Activated CD4-positive, alpha-beta T cell treated with anti-CD3 and anti-CD28 coated beads, Interleukin-2, amount 50 U/mL, for 16 hours (primary cell): ENCODE data around the gene KLHL34.

ENCODE experiments used
- DNase-seq: peaks from one replicate; pipeline ENCODE4 v3.0.0-alpha.2; 2020

The KLHL34 gene

GRCh38 chrX:21658152-21658737, at the start of gene KLHL34:
Gene KLHL34 (minus strand): TSS chrX:21658330. CDS start chrX:21657788, 542 bp downstream.
- no peak for DNase-seq

- DNase-seq, result no peak
Measured at GRCh38 chrX:21705225-21705624, 47.1 kb upstream of the KLHL34 start.

GRCh38 chrX:21702725-21703124, 44.6 kb upstream of the KLHL34 start:
- DNase-seq, result no peak

DNA sequence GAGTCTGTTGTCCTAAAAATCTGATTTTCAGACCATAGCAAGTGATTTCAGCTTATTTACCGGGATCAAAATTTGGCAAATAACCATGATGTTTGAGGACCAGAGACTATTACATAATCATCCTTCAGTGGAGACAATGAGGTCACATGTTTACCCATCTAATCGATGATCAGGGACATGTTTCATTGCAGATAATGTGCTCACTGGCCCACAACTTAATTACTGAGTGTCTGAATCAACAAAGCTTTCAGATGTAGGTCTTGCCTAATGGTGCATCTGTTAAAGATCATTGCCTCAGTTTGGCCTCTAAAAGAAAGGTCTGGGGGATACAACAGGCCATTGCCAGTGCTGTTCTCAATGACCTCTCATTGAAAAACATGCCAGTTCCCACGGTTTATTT, 42.8 kb upstream of the KLHL34 start:
- DNase-seq, result no peak

- no peak for DNase-seq
Measured at GRCh38 chrX:21700275-21700674, 42.1 kb upstream of the KLHL34 start.

DNA sequence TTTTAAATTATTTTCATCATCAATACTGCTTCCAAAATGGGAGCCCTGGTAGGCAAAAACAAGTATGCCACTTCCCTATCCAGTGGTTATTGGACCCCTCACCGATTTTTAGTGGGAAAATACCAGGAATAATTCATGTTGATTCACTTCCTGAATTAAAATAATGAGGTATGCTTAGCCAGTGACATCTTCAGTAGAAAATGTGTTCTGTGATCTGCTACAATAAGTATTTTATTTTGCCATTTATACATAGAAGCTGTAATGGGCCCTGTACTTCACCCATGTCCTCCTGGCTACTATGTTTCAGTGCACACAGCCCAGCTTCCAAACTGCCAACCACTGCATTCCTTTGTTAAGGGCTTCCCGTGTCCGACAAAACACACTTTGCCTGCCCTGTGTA, 41.0 kb upstream of the KLHL34 start:
- no peak for DNase-seq

- no peak for DNase-seq
Measured at GRCh38 chrX:21698272-21698671, 40.1 kb upstream of the KLHL34 start.

GRCh38 chrX:21691512-21692018, 33.4 kb upstream of the KLHL34 start:
- DNase-seq, result peak; percentile 15

DNA sequence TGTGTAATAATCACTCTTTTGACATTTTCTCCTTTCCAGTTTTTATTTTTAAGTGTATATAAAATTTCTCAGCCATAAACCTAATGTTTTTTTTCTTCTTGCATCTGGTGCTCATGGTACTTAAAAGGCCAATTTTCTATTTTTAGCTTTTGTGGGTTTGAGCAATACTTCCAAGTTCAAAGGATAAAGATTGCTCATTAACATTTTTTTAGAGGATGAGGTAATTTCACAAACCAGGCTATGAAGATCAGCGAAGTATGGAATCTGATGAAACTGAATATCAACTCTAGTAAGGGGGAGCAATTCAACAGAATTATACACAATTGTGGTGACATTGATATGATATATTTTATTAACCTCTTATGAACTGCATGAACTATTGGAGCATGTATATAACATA, 25.8 kb upstream of the KLHL34 start:
- no peak for DNase-seq

DNA sequence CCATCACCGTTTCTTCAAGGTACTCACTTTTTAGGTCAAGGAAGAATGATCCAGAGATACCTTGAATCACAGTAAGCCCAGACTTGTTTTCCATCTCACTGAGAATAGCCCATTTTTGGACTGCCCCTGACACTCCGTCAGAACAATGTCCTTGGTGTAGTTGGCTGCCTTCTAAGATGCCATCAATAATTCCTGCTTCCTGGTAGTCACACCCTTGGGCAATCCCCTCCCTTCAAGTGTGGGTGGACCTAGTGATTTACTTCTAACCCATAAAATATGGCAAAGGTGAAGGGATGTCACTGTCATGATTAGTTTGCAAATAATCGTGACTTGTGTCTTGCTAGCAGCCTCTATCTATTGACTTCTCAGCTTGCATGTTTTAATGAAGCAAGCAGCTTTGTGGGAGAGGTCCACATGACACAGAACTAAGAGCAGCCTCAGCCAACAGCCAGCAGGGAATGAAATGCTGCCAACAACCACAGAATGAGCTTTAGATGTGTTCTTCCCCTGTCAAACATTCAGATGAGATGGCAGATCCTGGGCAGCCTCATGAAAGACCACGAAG, 20.0 kb upstream of the KLHL34 start:
- DNase-seq, result no peak

DNA sequence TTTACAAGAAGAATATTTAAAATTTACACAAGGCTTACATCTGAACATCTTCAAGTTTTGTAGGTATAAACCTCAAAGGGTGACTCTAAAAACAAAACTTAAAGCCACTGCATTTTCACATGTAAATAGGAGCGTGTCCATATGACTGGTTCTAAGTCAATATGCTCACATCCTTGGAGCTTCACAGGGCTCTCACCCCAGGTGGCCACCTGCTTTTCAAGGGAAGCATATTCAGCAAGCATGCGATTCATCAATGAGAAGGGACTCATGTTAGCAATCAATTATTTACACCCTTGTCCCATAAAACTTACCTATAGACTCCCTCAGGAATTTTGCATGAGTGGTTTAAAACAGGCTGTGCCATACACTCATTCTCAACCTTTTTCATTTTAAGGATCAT, 17.8 kb upstream of the KLHL34 start:
- no peak for DNase-seq

DNA sequence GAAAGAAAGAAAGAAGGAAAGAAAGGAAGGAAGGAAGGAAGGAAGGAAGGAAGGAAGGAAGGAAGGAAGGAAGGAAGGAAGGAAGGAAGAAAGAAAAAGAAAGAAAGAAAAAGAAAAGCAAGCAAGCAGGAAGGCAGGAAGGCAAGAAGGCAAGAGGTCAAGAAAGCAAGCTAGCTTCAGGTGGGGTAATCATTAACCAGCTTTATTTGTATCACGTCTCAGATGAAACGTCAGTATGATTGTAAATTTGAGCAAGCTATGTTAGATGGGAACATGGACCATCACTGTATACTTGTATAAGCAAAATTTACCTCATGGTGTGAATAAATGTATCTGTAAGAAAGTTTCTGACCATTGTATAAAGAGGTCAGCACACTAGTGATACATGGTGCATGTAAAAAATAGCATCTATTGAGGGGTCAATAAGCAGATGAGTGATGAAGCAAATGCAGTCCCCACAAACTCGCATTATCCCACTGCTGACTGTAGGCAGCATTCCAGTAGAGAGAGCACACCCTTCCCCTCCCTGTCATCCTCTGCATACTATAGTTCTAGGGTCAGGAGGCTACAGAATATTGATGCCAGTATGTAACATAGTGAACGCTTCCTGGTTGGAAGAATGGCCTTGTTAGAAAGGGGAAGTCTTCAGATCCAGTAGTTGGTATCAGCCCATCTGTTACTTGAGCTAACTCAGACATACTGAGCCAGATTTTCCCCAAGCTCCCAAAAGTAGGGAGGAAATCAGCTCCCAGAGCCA, 16.5 kb upstream of the KLHL34 start:
- no peak for DNase-seq

- DNase-seq, result no peak
Measured at GRCh38 chrX:21666679-21667078, 8.5 kb upstream of the KLHL34 start.

DNA sequence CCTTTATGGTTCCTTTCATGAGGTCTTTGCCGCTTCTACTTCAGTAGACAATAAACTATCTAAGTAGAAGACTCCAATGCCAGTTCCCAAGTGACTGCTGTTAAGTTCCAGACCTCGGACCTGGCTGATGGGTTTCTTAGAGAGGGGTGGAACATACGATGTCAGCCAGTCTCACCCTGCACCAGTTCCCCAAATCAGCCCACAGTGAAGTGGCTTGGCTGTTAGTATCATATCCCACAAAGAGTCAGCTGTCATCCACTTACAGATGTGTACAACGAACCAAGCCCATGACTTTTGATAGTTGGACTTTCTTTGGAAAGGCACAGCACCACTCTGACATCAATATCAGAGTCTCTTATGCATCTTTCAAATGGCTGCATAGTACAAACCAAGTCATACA, 8.1 kb upstream of the KLHL34 start:
- DNase-seq, result no peak

DNA sequence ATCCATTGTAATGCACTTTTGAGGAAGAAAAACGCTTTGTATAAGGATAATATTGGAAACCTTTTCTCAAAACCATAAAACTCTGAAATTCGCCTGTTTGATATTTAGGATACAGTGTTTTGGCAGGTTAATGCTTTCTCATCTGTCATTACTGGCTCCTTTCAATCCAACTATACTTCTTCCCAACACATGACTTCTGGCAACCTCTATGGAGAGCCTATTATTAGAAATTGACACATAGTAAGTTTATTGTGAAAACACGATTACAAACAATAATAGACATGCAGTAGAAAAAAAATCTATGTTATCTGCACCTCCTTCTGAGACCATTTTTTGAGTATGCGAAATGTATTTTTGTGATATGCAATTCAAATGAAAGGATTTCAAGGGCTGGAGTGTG, 4.6 kb upstream of the KLHL34 start:
- no peak for DNase-seq

DNA sequence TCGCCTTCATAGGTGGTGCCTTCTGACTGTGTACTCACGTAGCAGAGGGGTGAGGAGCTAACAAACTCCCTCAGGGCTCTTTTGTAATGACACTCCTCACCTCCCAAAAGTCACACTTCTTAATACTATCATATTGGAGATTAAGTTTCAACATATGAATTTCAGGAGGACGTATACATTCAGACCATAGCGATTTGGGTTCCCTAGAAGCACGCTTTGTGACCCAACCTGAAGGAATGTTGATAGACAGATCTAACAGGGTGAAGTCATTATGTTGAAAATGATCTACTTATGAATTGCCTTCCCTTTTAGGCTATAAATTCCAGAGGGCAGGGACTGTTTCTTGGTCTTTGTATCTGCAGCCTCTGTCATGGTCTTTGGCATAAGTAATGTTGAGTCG, 3.2 kb upstream of the KLHL34 start:
- no peak for DNase-seq

DNA sequence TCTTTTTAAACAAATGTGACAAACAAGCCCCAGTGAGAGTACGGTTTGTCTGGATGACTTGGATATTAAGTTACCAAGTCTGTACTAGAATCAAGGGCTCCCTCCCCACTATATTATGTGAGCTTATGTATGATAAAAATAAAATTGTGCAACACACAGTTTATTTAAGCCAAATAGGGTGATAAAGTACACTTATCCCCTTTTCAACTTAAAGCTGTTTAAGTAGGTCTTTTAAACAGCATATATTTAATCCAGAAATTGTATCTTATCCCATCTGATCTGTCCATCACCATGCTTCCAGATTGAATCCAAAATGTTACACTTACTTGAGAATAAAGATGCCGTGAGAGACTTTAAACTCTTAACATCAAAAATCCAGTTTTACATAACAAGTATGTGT, 2.0 kb upstream of the KLHL34 start:
- DNase-seq, result no peak

GRCh38 chrX:21659320-21659719, 1.2 kb upstream of the KLHL34 start:
- DNase-seq, result no peak

DNA sequence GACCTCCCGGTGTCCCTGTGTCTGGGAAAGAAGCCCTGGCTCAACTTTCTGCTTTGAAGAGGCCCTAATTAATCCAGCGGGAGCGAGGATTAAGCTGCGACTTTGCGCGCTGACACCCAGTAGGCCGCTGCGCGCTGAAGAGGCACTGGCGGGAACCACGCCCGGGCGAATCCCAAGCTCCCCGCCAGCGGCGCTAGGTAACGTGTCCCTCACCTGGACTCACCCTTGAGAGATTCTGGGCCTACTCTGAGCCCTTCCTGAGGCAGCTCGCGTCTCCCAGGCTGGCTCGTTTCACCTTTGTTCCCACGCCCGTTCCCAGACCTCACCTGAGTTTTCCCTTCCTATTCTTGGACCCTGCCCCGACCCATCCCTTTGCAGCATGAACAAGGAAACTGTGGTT, 616 bp upstream of the KLHL34 start:
- DNase-seq, result no peak

DNA sequence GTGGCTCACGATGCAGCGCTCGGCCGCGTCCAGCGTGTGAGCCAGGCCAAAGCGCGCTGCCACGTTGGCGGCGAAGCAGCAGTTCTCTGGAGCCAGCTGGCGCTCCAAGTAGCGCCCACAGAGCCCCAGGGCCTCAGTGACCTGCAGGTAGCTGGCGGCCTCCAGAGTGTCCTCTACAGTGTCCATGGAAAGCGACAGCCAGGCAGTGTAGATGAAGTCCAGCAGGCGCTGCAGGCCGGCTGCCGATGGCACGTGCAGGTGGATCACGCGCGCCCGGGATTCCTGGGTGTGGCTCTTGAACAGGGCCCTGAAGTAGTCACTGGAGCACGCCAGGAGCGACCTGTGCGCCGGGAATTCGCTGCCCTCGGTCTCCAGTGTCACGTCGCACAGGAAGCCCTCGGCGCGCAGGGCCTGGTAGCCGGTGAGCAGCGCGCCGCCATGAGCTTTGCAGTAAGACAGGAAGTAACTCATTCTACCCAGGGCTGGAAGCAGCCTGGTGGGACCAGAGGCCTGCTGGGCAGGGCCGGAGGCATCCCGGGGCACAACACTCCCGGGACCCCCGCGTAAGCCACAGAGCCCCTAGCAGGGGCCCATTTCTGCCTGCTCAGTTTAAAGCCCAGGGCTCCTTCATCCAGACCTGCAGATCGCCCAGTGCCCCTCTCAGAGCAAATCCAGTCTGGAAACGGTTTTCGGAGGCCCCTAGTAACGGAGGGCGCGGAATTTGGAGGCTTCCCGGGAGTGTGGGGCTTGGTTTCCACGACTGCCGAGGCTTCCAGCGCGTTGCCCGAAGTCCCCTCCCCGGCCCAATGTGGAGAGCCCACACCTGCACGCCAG, 595 bp downstream of the KLHL34 start:
- DNase-seq, result no peak

GRCh38 chrX:21656587-21657317, 1.4 kb downstream of the KLHL34 start:
- no peak for DNase-seq

- no peak for DNase-seq
Measured at GRCh38 chrX:21655901-21656586, 2.1 kb downstream of the KLHL34 start.
